Regular cardiac myocyte (primary cell): ENCODE measurements around the gene PTPRQ. TPM values are rescaled to one million over a fixed set of nuclear protein-coding genes. Genes with fewer than 3 reads are reported as not detected.

Source experiments
- total RNA-seq: library from RNA; depleted of rRNA; stranded (reverse); fragments of >200 nt; gene quantifications from 2 replicates; pipeline ENCODE4 v1.2.3, GENCODE V29; 2014

PTPRQ gene, protein sequence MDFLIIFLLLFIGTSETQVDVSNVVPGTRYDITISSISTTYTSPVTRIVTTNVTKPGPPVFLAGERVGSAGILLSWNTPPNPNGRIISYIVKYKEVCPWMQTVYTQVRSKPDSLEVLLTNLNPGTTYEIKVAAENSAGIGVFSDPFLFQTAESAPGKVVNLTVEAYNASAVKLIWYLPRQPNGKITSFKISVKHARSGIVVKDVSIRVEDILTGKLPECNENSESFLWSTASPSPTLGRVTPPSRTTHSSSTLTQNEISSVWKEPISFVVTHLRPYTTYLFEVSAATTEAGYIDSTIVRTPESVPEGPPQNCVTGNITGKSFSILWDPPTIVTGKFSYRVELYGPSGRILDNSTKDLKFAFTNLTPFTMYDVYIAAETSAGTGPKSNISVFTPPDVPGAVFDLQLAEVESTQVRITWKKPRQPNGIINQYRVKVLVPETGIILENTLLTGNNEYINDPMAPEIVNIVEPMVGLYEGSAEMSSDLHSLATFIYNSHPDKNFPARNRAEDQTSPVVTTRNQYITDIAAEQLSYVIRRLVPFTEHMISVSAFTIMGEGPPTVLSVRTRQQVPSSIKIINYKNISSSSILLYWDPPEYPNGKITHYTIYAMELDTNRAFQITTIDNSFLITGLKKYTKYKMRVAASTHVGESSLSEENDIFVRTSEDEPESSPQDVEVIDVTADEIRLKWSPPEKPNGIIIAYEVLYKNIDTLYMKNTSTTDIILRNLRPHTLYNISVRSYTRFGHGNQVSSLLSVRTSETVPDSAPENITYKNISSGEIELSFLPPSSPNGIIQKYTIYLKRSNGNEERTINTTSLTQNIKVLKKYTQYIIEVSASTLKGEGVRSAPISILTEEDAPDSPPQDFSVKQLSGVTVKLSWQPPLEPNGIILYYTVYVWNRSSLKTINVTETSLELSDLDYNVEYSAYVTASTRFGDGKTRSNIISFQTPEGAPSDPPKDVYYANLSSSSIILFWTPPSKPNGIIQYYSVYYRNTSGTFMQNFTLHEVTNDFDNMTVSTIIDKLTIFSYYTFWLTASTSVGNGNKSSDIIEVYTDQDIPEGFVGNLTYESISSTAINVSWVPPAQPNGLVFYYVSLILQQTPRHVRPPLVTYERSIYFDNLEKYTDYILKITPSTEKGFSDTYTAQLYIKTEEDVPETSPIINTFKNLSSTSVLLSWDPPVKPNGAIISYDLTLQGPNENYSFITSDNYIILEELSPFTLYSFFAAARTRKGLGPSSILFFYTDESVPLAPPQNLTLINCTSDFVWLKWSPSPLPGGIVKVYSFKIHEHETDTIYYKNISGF (N-terminal part only)
- 0.38 and 0.56 TPM in 2 replicates for total RNA-seq

DNA sequence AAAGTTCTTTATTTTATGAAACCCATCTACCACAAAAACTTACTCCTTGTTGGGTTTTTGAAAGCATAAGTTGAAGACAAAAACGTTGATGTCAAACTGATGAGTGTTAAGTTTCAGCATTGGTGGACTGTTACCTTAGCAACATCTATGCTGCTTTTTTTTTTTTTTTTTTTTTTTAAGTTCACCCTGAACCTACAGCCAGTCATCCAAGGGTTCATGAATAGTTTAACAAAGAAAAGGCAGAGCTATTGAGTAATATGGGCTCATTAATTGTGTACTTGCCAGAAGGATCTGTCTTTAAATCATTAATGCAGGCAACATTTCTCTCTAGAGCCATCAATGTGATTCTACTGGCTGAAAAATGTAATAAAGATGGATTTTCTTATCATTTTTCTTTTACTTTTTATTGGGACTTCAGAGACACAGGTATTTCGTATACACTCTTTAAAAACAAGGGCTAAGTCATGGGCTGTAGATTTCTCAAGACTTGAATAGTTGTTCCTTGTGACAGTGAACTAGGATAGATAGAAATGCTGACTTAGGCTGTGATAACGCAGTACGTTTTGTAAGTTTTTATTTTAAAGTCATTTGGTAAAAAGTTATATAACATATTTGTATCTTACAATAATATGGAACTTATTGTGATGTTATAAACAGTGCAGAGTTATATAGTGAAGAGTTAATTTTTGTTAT lies at the start of gene PTPRQ:
PTPRQ (plus strand) TSS at position 262 of the 693 bp plus-strand sequence; CDS start at position 373, 111 bp downstream.

DNA sequence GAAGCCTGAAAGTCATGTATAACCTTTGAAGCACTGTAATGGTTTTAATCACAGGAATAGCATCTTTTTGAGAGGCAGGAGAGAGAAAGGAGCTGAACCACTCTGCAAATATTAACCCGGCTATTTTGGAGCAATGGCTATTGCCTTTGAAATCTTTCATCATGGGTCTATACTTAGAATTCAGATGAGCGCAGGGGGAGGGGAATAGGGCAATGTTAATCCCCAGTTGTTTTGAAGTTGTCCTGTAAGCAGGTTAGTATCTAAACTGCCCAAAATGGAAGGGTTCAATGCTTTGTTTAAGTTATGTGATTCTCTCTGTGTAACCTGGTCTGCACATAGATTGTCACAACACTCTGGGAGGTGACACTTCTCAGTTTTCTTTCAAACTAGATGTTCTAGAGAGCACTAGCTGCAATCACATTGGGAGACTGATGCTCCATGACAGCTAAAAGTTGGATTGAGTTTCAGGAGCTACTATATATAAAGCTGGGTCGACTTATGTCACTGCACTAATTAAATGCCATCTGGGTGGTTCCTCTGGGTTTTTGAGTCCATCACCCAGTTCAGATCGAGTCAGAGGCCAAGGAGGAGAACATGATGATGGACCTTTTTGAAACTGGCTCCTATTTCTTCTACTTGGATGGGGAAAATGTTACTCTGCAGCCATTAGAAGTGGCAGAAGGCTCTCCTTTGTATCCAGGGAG lies 263.2 kb downstream of the PTPRQ start, which contains the start of gene MYF6:
MYF6 (plus strand) TSS at position 509 of the 704 bp plus-strand sequence; CDS start at position 595, 86 bp downstream.

DNA sequence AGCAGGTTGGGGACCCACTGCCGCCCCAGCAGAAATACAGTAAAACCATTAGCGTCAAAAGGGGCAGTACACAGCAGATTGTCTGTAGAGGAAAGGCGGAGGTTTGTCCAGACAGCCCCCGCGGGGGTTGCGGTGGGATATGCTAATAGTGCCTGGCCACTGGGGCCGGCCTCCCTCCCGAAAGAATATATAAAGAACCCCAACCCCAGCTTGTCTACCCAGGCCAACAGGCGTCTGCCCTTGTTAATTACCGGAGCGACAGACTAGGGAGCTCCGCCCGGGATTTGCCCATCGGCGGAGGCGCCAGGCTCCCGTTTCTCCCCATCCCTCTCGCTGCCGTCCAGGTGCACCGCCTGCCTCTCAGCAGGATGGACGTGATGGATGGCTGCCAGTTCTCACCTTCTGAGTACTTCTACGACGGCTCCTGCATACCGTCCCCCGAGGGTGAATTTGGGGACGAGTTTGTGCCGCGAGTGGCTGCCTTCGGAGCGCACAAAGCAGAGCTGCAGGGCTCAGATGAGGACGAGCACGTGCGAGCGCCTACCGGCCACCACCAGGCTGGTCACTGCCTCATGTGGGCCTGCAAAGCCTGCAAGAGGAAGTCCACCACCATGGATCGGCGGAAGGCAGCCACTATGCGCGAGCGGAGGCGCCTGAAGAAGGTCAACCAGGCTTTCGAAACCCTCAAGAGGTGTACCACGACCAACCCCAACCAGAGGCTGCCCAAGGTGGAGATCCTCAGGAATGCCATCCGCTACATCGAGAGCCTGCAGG lies 272.8 kb downstream of the PTPRQ start, which contains the start of gene MYF5:
MYF5 (plus strand) TSS at position 217 of the 774 bp plus-strand sequence; CDS start at position 369, 152 bp downstream.

